Transverse colon (tissue), 4 donors: ENCODE data around the gene HLA-DRB5. TPM values are rescaled to one million over a fixed set of nuclear protein-coding genes. Genes with fewer than 3 reads are reported as not detected.

Experiments
- small RNA-seq, 4 donors: library from RNA; depleted of rRNA; stranded (forward); fragments of <200 nt; gene quantifications; one replicate each; pipeline ENCODE3, GENCODE V24; 2016
- total RNA-seq, 4 donors: library from RNA; depleted of rRNA; stranded (reverse); fragments of >200 nt; gene quantifications; one replicate each; pipeline ENCODE4 v1.1.0, GENCODE V29; 2016

The HLA-DRB5 gene
- total RNA-seq, 4 donors from 2014 or later: 1.5 to 7.8 (median 5.2) TPM; not detected in 1

Small RNA genes within 50 kb of the gene (small RNA-seq; reads per million reads assigned to genes)
- gene RNU1-61P: 0 reads per million in 4 donors

Other genes with a start within 250 kb of the HLA-DRB5 start
- not detected for gene TSBP1, start 158.4 kb downstream of the HLA-DRB5 start, total RNA-seq
- not detected for gene BTNL2, start 123.1 kb downstream of the HLA-DRB5 start, total RNA-seq
- 100 to 1,000 TPM in 2 of 4 donors, 10 to 100 TPM in 2; 37.0 to 202 (median 132) TPM for gene HLA-DRA, start 90.4 kb downstream of the HLA-DRB5 start, total RNA-seq
- 10 to 100 TPM in 3 of 4 donors, 1 to 10 TPM in 1; 7.9 to 23.8 (median 12.6) TPM for gene HLA-DRB1, start 59.6 kb upstream of the HLA-DRB5 start, total RNA-seq
- gene HLA-DQA1, start 107.1 kb upstream of the HLA-DRB5 start, total RNA-seq: 1 to 10 TPM in 2 of 4 donors, under 1 TPM in 1, not detected in 1; 0.41 to 4.5 (median 3.2) TPM
- gene HLA-DQB1, start 136.4 kb upstream of the HLA-DRB5 start, total RNA-seq: 1 to 10 TPM in 2 of 4 donors, under 1 TPM in 1, not detected in 1; 0.14 to 1.9 (median 1.1) TPM
- 1 to 10 TPM in 1 of 4 donors, not detected in 3; 2.7 TPM for gene HLA-DQA2, start 211.1 kb upstream of the HLA-DRB5 start, total RNA-seq
- under 1 TPM in 2 of 4 donors, not detected in 2; 0.27 to 0.32 TPM for gene HLA-DQB2, start 233.2 kb upstream of the HLA-DRB5 start, total RNA-seq